HCT116 (cell line): ENCODE measurements around the gene DOP1A. TPM values are rescaled to one million over a fixed set of nuclear protein-coding genes. Genes with fewer than 3 reads are reported as not detected.

Experiments
- ATAC-seq: fragments of 200-7000 bp; cut with Tn5 transposase; 2 replicates; pipeline ENCODE4 v1.9.1; 2020; ENCODE audit warnings: mild to moderate bottlenecking, moderate library complexity
- BruUV-seq: library from RNA; stranded (reverse); fragments of 400-500 nt; replicated peaks from 2 replicates; lab custom pipeline; 2021; lab: Mats Ljungman, UMichigan
- CTCF ChIA-PET: fragments of 300-600 bp; sonication (Branson Sonifier 250); formaldehyde crosslinking; loops from one replicate; lab custom pipeline; 2021; ENCODE audit warnings: antibody characterized with exemption; lab: Charles Lee
- POLR2A ChIA-PET: fragments of 300-600, 350-600 bp; sonication (Branson Sonifier 250); formaldehyde crosslinking; loops from one replicate; lab custom pipeline; 2021; ENCODE audit warnings: antibody characterized with exemption; lab: Charles Lee
- RAD21 ChIA-PET, 2 experiments: fragments of 300-600 bp; sonication (Branson Sonifier 250); formaldehyde crosslinking; loops; one replicate each; lab custom pipeline; 2023; ENCODE audit warnings: low total read pairs in 2 of 2; ENCODE audit not compliant: uncharacterized antibody in 2 of 2, unreplicated experiment in 2 of 2, low non-redundant PET in 1 of 2; lab: Charles Lee
- DNase-seq: peaks from one replicate; pipeline ENCODE4 v3.0.0-alpha.2; 2010; ENCODE audit warnings: low read depth, low spot score
- H2AFZ ChIP-seq: fragments of 200-600 bp; shearing (Covaris generic), sonication (generic); 2 replicates; pipeline ENCODE4 v1.6.1; 2017; ENCODE audit warnings: low read depth, mixed run types, mixed read lengths, antibody characterized with exemption, low read length; ENCODE audit not compliant: poor library complexity, severe bottlenecking
- H3K27ac ChIP-seq: 2 replicates; pipeline ENCODE4 v1.5.1; 2012; ENCODE audit warnings: low read depth, low read length
- H3K27me3 ChIP-seq: fragments of 200-600 bp; sonication (generic); 2 replicates; pipeline ENCODE4 v1.6.1; 2016; ENCODE audit warnings: mixed run types, low read length, mixed read lengths; ENCODE audit not compliant: insufficient read depth
- H3K36me3 ChIP-seq, 2 experiments: fragments of 200-500 bp in 1 of 2; fragments of 200-600 bp in 1 of 2; sonication (Bioruptor generic) in 1 of 2; sonication (generic) in 1 of 2; 2 replicates each; pipeline versions ENCODE4 v1.5.1 to v1.6.1; 2014 to 2016; ENCODE audit warnings: low read length in 2 of 2, inconsistent platforms in 1 of 2, mixed read lengths in 1 of 2, mixed run types in 1 of 2; ENCODE audit not compliant: insufficient read depth in 2 of 2, control insufficient read depth in 1 of 2
- H3K4me1 ChIP-seq, 2 experiments: fragments of 200-600 bp in 1 of 2; sonication (generic) in 1 of 2; 2 replicates each; pipeline versions ENCODE4 v1.5.1 to v1.6.1; 2012 to 2017; ENCODE audit warnings: low read length in 2 of 2, inconsistent platforms in 1 of 2, mild to moderate bottlenecking in 1 of 2, mixed read lengths in 1 of 2, mixed run types in 1 of 2, moderate library complexity in 1 of 2; ENCODE audit not compliant: insufficient read depth in 2 of 2, control insufficient read depth in 1 of 2
- H3K4me2 ChIP-seq: fragments of 200-600 bp; sonication (generic); 2 replicates; pipeline ENCODE4 v1.6.1; 2017; ENCODE audit warnings: mixed run types, low read length, mixed read lengths
- H3K4me3 ChIP-seq, 2 experiments: fragments of 200-600 bp in 1 of 2; sonication (generic) in 1 of 2; replicated peaks in 1 of 2; 2 replicates each; pipeline ENCODE4 v1.5.1; 2011 to 2016; ENCODE audit warnings: low read length in 2 of 2, control low read depth in 1 of 2, low read depth in 1 of 2, mild to moderate bottlenecking in 1 of 2, mixed read lengths in 1 of 2, mixed run types in 1 of 2
- H3K79me2 ChIP-seq: fragments of 200-600 bp; sonication (generic); 2 replicates; pipeline ENCODE4 v1.6.1; 2017; ENCODE audit warnings: mild to moderate bottlenecking, mixed run types, low read length, moderate library complexity, mixed read lengths; ENCODE audit not compliant: insufficient read depth
- H3K9ac ChIP-seq: fragments of 200-600 bp; sonication (generic); 2 replicates; pipeline ENCODE4 v1.6.1; 2016; ENCODE audit warnings: low read length, mixed read lengths
- H3K9me2 ChIP-seq: fragments of 200-600 bp; sonication (generic), shearing (Covaris generic); 2 replicates; pipeline ENCODE4 v1.6.1; 2017; ENCODE audit warnings: mixed run types, mild to moderate bottlenecking, moderate library complexity; ENCODE audit not compliant: insufficient read depth
- H3K9me3 ChIP-seq, 2 experiments: fragments of 200-500 bp in 1 of 2; fragments of 200-600 bp in 1 of 2; sonication (Bioruptor generic) in 1 of 2; sonication (generic) in 1 of 2; 2 replicates each; pipeline ENCODE4 v1.6.1; 2014 to 2017; ENCODE audit warnings: low read length in 2 of 2, mixed read lengths in 2 of 2, inconsistent platforms in 1 of 2, low read depth in 1 of 2, mild to moderate bottlenecking in 1 of 2, mixed run types in 1 of 2, moderate library complexity in 1 of 2; ENCODE audit not compliant: control insufficient read depth in 1 of 2, insufficient read depth in 1 of 2
- H4K20me1 ChIP-seq: fragments of 200-600 bp; sonication (generic), shearing (Covaris generic); 2 replicates; pipeline ENCODE4 v1.6.1; 2017; ENCODE audit warnings: mixed run types, mild to moderate bottlenecking, moderate library complexity; ENCODE audit not compliant: insufficient read depth
- CBX3 ChIP-seq: IDR thresholded peaks from 2 replicates; pipeline ENCODE4 v1.6.1; 2012; ENCODE audit warnings: low read depth
- CEBPB ChIP-seq: IDR thresholded peaks from 2 replicates; pipeline ENCODE4 v1.6.1; 2012; ENCODE audit warnings: low read depth
- CTCF ChIP-seq, 3 experiments: fragments of 200-600 bp in 1 of 3; sonication (generic) in 1 of 3; IDR thresholded peaks in 2 of 3; conservative IDR thresholded peaks in 1 of 3; 2 replicates each; pipeline ENCODE4 v1.5.1; 2012 to 2017; ENCODE audit warnings: low read depth in 2 of 3, low read length in 2 of 3, antibody characterized with exemption in 1 of 3, borderline replicate concordance in 1 of 3, control low read depth in 1 of 3, mild to moderate bottlenecking in 1 of 3, mixed read lengths in 1 of 3, mixed run types in 1 of 3, moderate library complexity in 1 of 3; ENCODE audit not compliant: insufficient read depth in 1 of 3
- EGR1 ChIP-seq: IDR thresholded peaks from 2 replicates; pipeline ENCODE4 v1.6.1; 2012; ENCODE audit warnings: low read depth
- EZH2 ChIP-seq: fragments of 200-600 bp; sonication (generic); IDR thresholded peaks from 2 replicates; pipeline ENCODE4 v1.6.1; 2017; ENCODE audit warnings: antibody characterized with exemption, mixed run types
- EZH2phosphoT487 ChIP-seq: fragments of 200-600 bp; IDR thresholded peaks from 2 replicates; pipeline ENCODE4 v1.6.1; 2018; ENCODE audit warnings: antibody characterized with exemption, borderline replicate concordance
- FOSL1 ChIP-seq: IDR thresholded peaks from 2 replicates; pipeline ENCODE4 v1.6.1; 2012; ENCODE audit warnings: low read depth
- JUND ChIP-seq: IDR thresholded peaks from 2 replicates; pipeline ENCODE4 v1.6.1; 2012
- MAX ChIP-seq: IDR thresholded peaks from 2 replicates; pipeline ENCODE4 v1.6.1; 2012
- POLR2A ChIP-seq: IDR thresholded peaks from 2 replicates; pipeline ENCODE4 v1.7.0; 2011; ENCODE audit warnings: borderline replicate concordance; ENCODE audit not compliant: insufficient read depth, insufficient read length; ENCODE audit errors: extremely low read depth
- POLR2AphosphoS5 ChIP-seq: IDR thresholded peaks from 2 replicates; pipeline ENCODE4 v1.6.1; 2011; ENCODE audit warnings: mild to moderate bottlenecking, low read depth, low read length, moderate library complexity
- RAD21 ChIP-seq: IDR thresholded peaks from 2 replicates; pipeline ENCODE4 v1.6.1; 2012; ENCODE audit warnings: low read depth, mild to moderate bottlenecking
- REST ChIP-seq: IDR thresholded peaks from 2 replicates; pipeline ENCODE4 v1.6.1; 2012; ENCODE audit warnings: low read depth
- SIN3A ChIP-seq: IDR thresholded peaks from 2 replicates; pipeline ENCODE4 v1.6.1; 2012; ENCODE audit warnings: low read depth
- SP1 ChIP-seq: IDR thresholded peaks from 2 replicates; pipeline ENCODE4 v1.6.1; 2012; ENCODE audit warnings: low read depth
- SRF ChIP-seq: IDR thresholded peaks from 2 replicates; pipeline ENCODE4 v1.6.1; 2012; ENCODE audit warnings: low read depth
- YY1 ChIP-seq: IDR thresholded peaks from 2 replicates; pipeline ENCODE4 v1.6.1; 2011; ENCODE audit warnings: low read length, low read depth, moderate library complexity, mild to moderate bottlenecking; ENCODE audit not compliant: insufficient replicate concordance; ENCODE audit errors: extremely low read depth
- ZBTB33 ChIP-seq: IDR thresholded peaks from 2 replicates; pipeline ENCODE4 v1.6.1; 2011; ENCODE audit warnings: mild to moderate bottlenecking, low read length, moderate library complexity; ENCODE audit not compliant: insufficient replicate concordance; ENCODE audit errors: extremely low read depth
- ZFX ChIP-seq: fragments of 450-650 bp; IDR thresholded peaks from 2 replicates; pipeline ENCODE4 v1.6.1; 2017
- intact Hi-C: fragments of 100-400 bp; cut with micrococcal nuclease; formaldehyde crosslinking; loops from 2 replicates; pipeline ENCODE4 v1.10.0; 2022
- total RNA-seq: library from RNA; stranded (reverse); gene quantifications from one replicate; pipeline ENCODE4 v1.2.1, GENCODE V29; 2021; ENCODE audit not compliant: unreplicated experiment

DOP1A gene
- total RNA-seq, 1 experiment from 2014 or later = 7.1 TPM

- POLR2A ChIA-PET = no interaction called here
- no peak overlapping the region for H3K9ac ChIP-seq
Measured at GRCh38 chr6:83160167-83160566, 92.7 kb downstream of the DOP1A start.

More at GRCh38 chr6:83160167-83160566, 92.7 kb downstream of the DOP1A start:
- intact Hi-C loops = no loop called here
- TF ChIP-seq ZFX = no peak
- TF ChIP-seq RAD21 = no peak
- no peak for TF ChIP-seq JUND
- TF ChIP-seq EGR1 = no peak
- no peak for TF ChIP-seq YY1
- no peak for TF ChIP-seq CBX3
- no peak for TF ChIP-seq ZBTB33
- TF ChIP-seq MAX = no peak
- TF ChIP-seq EZH2 = no peak
- TF ChIP-seq EZH2phosphoT487 = no peak
- TF ChIP-seq POLR2AphosphoS5 = no peak
- no peak for TF ChIP-seq REST
- TF ChIP-seq SP1 = no peak
- TF ChIP-seq FOSL1 = no peak
- TF ChIP-seq SRF = no peak
- no peak for TF ChIP-seq CEBPB
- no peak for TF ChIP-seq SIN3A
- no peak for TF ChIP-seq POLR2A
- TF ChIP-seq CTCF (IDR thresholded peaks at IDR 0.05 in 2 of 3, conservative IDR thresholded peaks at IDR 0.05 in 1 of 3; ENCODE audit: borderline replicate concordance in 1 of 3, insufficient read depth in 1 of 3, low read depth in 2 of 3, low read length in 2 of 3) = no peak
- Histone ChIP-seq H3K9me3 (no peaks in the 10 kb centered on the region), H4K20me1 (no peaks in the 10 kb centered on the region), H2AFZ (no peak overlapping the region), H3K4me3 (no peak overlapping the region), H3K9me2 (no peaks in the 10 kb centered on the region), H3K4me2 (no peak overlapping the region), H3K27ac (no peak overlapping the region), H3K27me3 (no peaks in the 10 kb centered on the region), H3K79me2 (no peaks in the 10 kb centered on the region), H3K36me3 (no peaks in the 10 kb centered on the region), H3K4me1 (no peaks in the 10 kb centered on the region)
- no peak for DNase-seq
- CTCF ChIA-PET = no interaction called here
- RAD21 ChIA-PET = no interaction called here
- BruUV-seq = no TSS peak
- no peak for ATAC-seq
